GM23248 (cell line): Measurements from ENCODE around the gene ZNF311. TPM values are rescaled to one million over a fixed set of nuclear protein-coding genes. Genes with fewer than 3 reads are reported as not detected.
"Not testable (repeated sequence)": the region's sequence is repeated elsewhere in the genome, so short reads cannot be mapped to it uniquely, and the experiment has no call there.

Source experiments
- DNase-seq: peaks from one replicate; pipeline ENCODE4 v3.0.0-alpha.2; 2015
- H2AFZ ChIP-seq: fragments of 200-600 bp; sonication (generic); 2 replicates; pipeline ENCODE4 v1.6.1; 2016; ENCODE audit warnings: antibody characterized with exemption
- H3F3A ChIP-seq: fragments of 200-600 bp; sonication (generic); 2 replicates; pipeline ENCODE4 v1.6.1; 2016; ENCODE audit warnings: mild to moderate bottlenecking, antibody characterized with exemption, mixed run types; ENCODE audit not compliant: insufficient read depth
- H3K27ac ChIP-seq: fragments of 200-600 bp; sonication (generic); 2 replicates; pipeline ENCODE4 v1.5.1; 2016; ENCODE audit warnings: mild to moderate bottlenecking
- H3K27me3 ChIP-seq: fragments of 200-600 bp; sonication (generic); replicated peaks from 2 replicates; pipeline ENCODE4 v1.6.1; 2016; ENCODE audit warnings: mild to moderate bottlenecking; ENCODE audit not compliant: insufficient read depth
- H3K36me3 ChIP-seq: fragments of 200-600 bp; sonication (generic); 2 replicates; pipeline ENCODE4 v1.6.1; 2016; ENCODE audit warnings: low read depth, mild to moderate bottlenecking
- H3K4me1 ChIP-seq: fragments of 200-600 bp; sonication (generic); 2 replicates; pipeline ENCODE4 v1.6.1; 2016; ENCODE audit warnings: mild to moderate bottlenecking; ENCODE audit not compliant: insufficient read depth
- H3K4me2 ChIP-seq: fragments of 200-600 bp; sonication (generic); one replicate; pipeline ENCODE4 v1.6.1; 2016; ENCODE audit warnings: mild to moderate bottlenecking; ENCODE audit not compliant: unreplicated experiment
- H3K4me3 ChIP-seq: fragments of 200-600 bp; sonication (generic); 2 replicates; pipeline ENCODE4 v1.5.1; 2016; ENCODE audit warnings: mild to moderate bottlenecking
- H3K79me2 ChIP-seq: fragments of 200-600 bp; sonication (generic); 2 replicates; pipeline ENCODE4 v1.6.1; 2016; ENCODE audit warnings: mild to moderate bottlenecking; ENCODE audit not compliant: insufficient read depth
- H3K9ac ChIP-seq: fragments of 200-600 bp; sonication (generic); 2 replicates; pipeline ENCODE4 v1.6.1; 2016; ENCODE audit warnings: mild to moderate bottlenecking
- H3K9me2 ChIP-seq: fragments of 200-600 bp; sonication (generic); 2 replicates; pipeline ENCODE4 v1.6.1; 2016; ENCODE audit warnings: mixed run types, mild to moderate bottlenecking, moderate library complexity; ENCODE audit not compliant: insufficient read depth
- H3K9me3 ChIP-seq: fragments of 200-600 bp; sonication (generic); one replicate; pipeline ENCODE4 v1.6.1; 2017; ENCODE audit warnings: low read depth
- H4K20me1 ChIP-seq: fragments of 200-600 bp; sonication (generic); 2 replicates; pipeline ENCODE4 v1.6.0; 2016; ENCODE audit not compliant: insufficient read depth
- EZH2 ChIP-seq: fragments of 200-600 bp; sonication (generic); IDR thresholded peaks from 2 replicates; pipeline ENCODE4 v1.6.1; 2018; ENCODE audit warnings: antibody characterized with exemption, mild to moderate bottlenecking; ENCODE audit not compliant: insufficient read depth, poor library complexity, severe bottlenecking
- EZH2phosphoT487 ChIP-seq: fragments of 200-600 bp; sonication (generic); IDR thresholded peaks from 2 replicates; pipeline ENCODE4 v1.6.1; 2018; ENCODE audit warnings: antibody characterized with exemption, moderate library complexity, mild to moderate bottlenecking, low read depth; ENCODE audit not compliant: insufficient read depth
- WGBS, 2 experiments: methylation state at CpG; one replicate each; pipeline ENCODE4 v1.1.6; 2015 to 2017; ENCODE audit warnings: low lambda C conversion rate in 2 of 2, low coverage in 1 of 2; ENCODE audit errors: missing lambda C conversion rate in 2 of 2; 5-methylcytosine and 5-hydroxymethylcytosine counted together
- in situ Hi-C: fragments of 300-500 bp; cut with MboI; formaldehyde crosslinking; loops from 2 replicates; pipeline ENCODE4 v1.15.0; 2020
- polyA plus RNA-seq: library from polyadenylated mRNA; unstranded; fragments of >200 nt; fragmentation: Nextera tagmentation; extraction: Ambion mirVana; gene quantifications from 2 replicates; pipeline ENCODE4 v1.2.1, GENCODE V29; 2016
- total RNA-seq: library from RNA; depleted of rRNA; stranded (reverse); fragments of >200 nt; shearing (Covaris generic); gene quantifications from 2 replicates; pipeline ENCODE4 v1.2.3, GENCODE V29; 2014

The ZNF311 gene
- total and polyA plus RNA-seq, 2 experiments from 2014 or later: 0.54 to 0.93 TPM

- TF ChIP-seq EZH2 (no peak), EZH2phosphoT487 (no peak)
- 87 to 90% methylated on average over 1 of the region's 1 CpG for WGBS, 2 experiments
Observed at GRCh38 chr6:28974505-28974904, 30.6 kb downstream of the ZNF311 start.

GRCh38 chr6:28970056-28970455 is 35.1 kb downstream of the ZNF311 start:
- H3K36me3 ChIP-seq, H4K20me1 ChIP-seq, H3K79me2 ChIP-seq, in situ Hi-C loops, H3K27me3 ChIP-seq, H3K9ac ChIP-seq, H2AFZ ChIP-seq, H3F3A ChIP-seq, H3K27ac ChIP-seq, H3K4me1 ChIP-seq, DNase-seq, H3K9me3 ChIP-seq, H3K9me2 ChIP-seq, H3K4me3 ChIP-seq, H3K4me2 ChIP-seq: not testable (repeated sequence)
- WGBS, 2 experiments: 76 to 79% methylated on average over 21 of the region's 21 CpGs

More at GRCh38 chr6:28974505-28974904, 30.6 kb downstream of the ZNF311 start:
- in situ Hi-C loops: no loop called here
- Histone ChIP-seq H3K27me3 (no peaks in the 10 kb centered on the region), H3K9me3 (no peaks in the 10 kb centered on the region), H3K4me3 (no peak overlapping the region), H4K20me1 (no peaks in the 10 kb centered on the region), H3K4me1 (peaks cover 7% of the 10 kb centered on the region; the same call in 1 of the 2 replicates), H3K79me2 (no peaks in the 10 kb centered on the region), H3K9ac (no peak overlapping the region), H3K9me2 (no peaks in the 10 kb centered on the region), H3K36me3 (no peaks in the 10 kb centered on the region), H3F3A (peaks cover 10% of the 10 kb centered on the region), H3K4me2 (no peak overlapping the region), H2AFZ (no peak overlapping the region), H3K27ac (no peak overlapping the region)
- no peak for DNase-seq

GRCh38 chr6:28969129-28969528 is 36.0 kb downstream of the ZNF311 start:
- H3K9me2 ChIP-seq: no peaks in the 10 kb centered on the region
- no peaks in the 10 kb centered on the region for H3K4me1 ChIP-seq
- DNase-seq: no peak
- H4K20me1 ChIP-seq: no peaks in the 10 kb centered on the region
- H3K27me3 ChIP-seq: no peaks in the 10 kb centered on the region
- no peak overlapping the region for H2AFZ ChIP-seq
- H3K27ac ChIP-seq: no peak overlapping the region
- 59 to 65% methylated on average over 14 to 15 of the region's 15 CpGs for WGBS, 2 experiments
- no peak overlapping the region for H3K4me2 ChIP-seq
- no peaks in the 10 kb centered on the region for H3F3A ChIP-seq
- H3K4me3 ChIP-seq: no peak overlapping the region
- in situ Hi-C loops: no loop called here
- no peak overlapping the region for H3K9ac ChIP-seq
- H3K79me2 ChIP-seq: no peaks in the 10 kb centered on the region
- TF ChIP-seq EZH2: no peak
- no peak for TF ChIP-seq EZH2phosphoT487
- H3K9me3 ChIP-seq: no peaks in the 10 kb centered on the region
- no peaks in the 10 kb centered on the region for H3K36me3 ChIP-seq

GRCh38 chr6:28968476-28968875 is 36.6 kb downstream of the ZNF311 start:
- Histone ChIP-seq H3K27ac (no peak overlapping the region), H3F3A (no peaks in the 10 kb centered on the region), H3K4me1 (no peaks in the 10 kb centered on the region), H3K27me3 (no peaks in the 10 kb centered on the region), H3K79me2 (no peaks in the 10 kb centered on the region), H3K36me3 (no peaks in the 10 kb centered on the region), H2AFZ (no peak overlapping the region), H4K20me1 (no peaks in the 10 kb centered on the region), H3K4me2 (no peak overlapping the region), H3K9me2 (no peaks in the 10 kb centered on the region), H3K4me3 (no peak overlapping the region), H3K9ac (no peak overlapping the region), H3K9me3 (no peaks in the 10 kb centered on the region)
- TF ChIP-seq EZH2phosphoT487 (no peak), EZH2 (no peak)
- 48 to 70% methylated on average over 4 of the region's 4 CpGs for WGBS, 2 experiments
- in situ Hi-C loops: no loop called here
- DNase-seq: no peak

- Histone ChIP-seq H3F3A (no peaks in the 10 kb centered on the region), H3K9me2 (no peaks in the 10 kb centered on the region), H3K9ac (no peak overlapping the region), H4K20me1 (no peaks in the 10 kb centered on the region), H3K9me3 (no peaks in the 10 kb centered on the region), H3K79me2 (no peaks in the 10 kb centered on the region), H3K4me2 (no peak overlapping the region), H2AFZ (no peak overlapping the region), H3K4me1 (no peaks in the 10 kb centered on the region), H3K36me3 (no peaks in the 10 kb centered on the region), H3K27me3 (no peaks in the 10 kb centered on the region), H3K27ac (no peak overlapping the region), H3K4me3 (no peak overlapping the region)
- in situ Hi-C loops: no loop called here
- no peak for DNase-seq
- no peak for TF ChIP-seq EZH2
- TF ChIP-seq EZH2phosphoT487: no peak
- WGBS, 2 experiments: 57 to 61% methylated on average over 2 of the region's 2 CpGs
Observed at GRCh38 chr6:28965706-28966105, 39.4 kb downstream of the ZNF311 start.
